Uterus (tissue), 4 donors: ENCODE measurements around the gene HDDC3. TPM values are rescaled to one million over a fixed set of nuclear protein-coding genes. Genes with fewer than 3 reads are reported as not detected.
A peak's percentile ranks its signal among the peaks of the same experiment; 100 is the strongest.

ENCODE experiments used
- DNase-seq, 2 donors: peaks; one replicate each; pipeline ENCODE4 v3.0.0-alpha.2; 2019 to 2020
- H3K27ac ChIP-seq, 2 donors: fragments of 200-600 bp; sonication (generic); 1 replicate in 1 of 2; 2 replicates in 1 of 2; pipeline ENCODE4 v1.5.1; 2016 to 2018
- H3K27me3 ChIP-seq, 2 donors: fragments of 200-600 bp; sonication (generic); one replicate each; pipeline ENCODE4 v1.5.1; 2018 to 2019; ENCODE audit warnings: control low read depth in 1 of 2
- H3K36me3 ChIP-seq, 2 donors: fragments of 200-600 bp; sonication (generic); one replicate each; pipeline ENCODE4 v1.5.1; 2019; ENCODE audit warnings: control low read depth in 1 of 2
- H3K4me1 ChIP-seq, 2 donors: fragments of 200-600 bp; sonication (generic); one replicate each; pipeline ENCODE4 v1.5.1; 2018 to 2019; ENCODE audit warnings: control low read depth in 1 of 2
- H3K4me3 ChIP-seq, 2 donors: fragments of 200-600 bp; sonication (generic); 1 replicate in 1 of 2; 2 replicates in 1 of 2; pipeline ENCODE4 v1.5.1; 2018 to 2019; ENCODE audit warnings: mild to moderate bottlenecking in 1 of 2
- H3K9me3 ChIP-seq, 2 donors: fragments of 200-600 bp; sonication (generic); one replicate each; pipeline ENCODE4 v1.5.1; 2019; ENCODE audit warnings: control low read depth in 1 of 2
- POLR2A ChIP-seq, 2 donors: fragments of 450-650 bp; IDR thresholded peaks; one replicate each; pipeline ENCODE4 v1.6.1; 2016; ENCODE audit warnings: antibody characterized with exemption in 2 of 2, mild to moderate bottlenecking in 1 of 2, moderate library complexity in 1 of 2
- intact Hi-C: fragments of 100-400 bp; cut with DNase I; formaldehyde crosslinking; loops from one replicate; pipeline ENCODE4 v1.15.1; 2023; ENCODE audit warnings: low total_unique reads
- total RNA-seq, 4 donors: library from RNA; depleted of rRNA in 3 of 4; stranded (reverse); fragments of >200 nt in 3 of 4; gene quantifications; one replicate each; pipeline versions ENCODE4 v1.1.0 to v1.2.4, GENCODE V29; 2014 to 2023
- TF ChIP-seq, protein P1 (sequence below), 4 experiments: fragments of 200-600 bp in 2 of 4; fragments of 450-650 bp in 2 of 4; sonication (generic) in 2 of 4; IDR thresholded peaks; one replicate each; pipeline ENCODE4 v1.5.1; 2016 to 2019; ENCODE audit warnings: antibody characterized with exemption in 4 of 4, mild to moderate bottlenecking in 2 of 4, moderate library complexity in 1 of 4
- donor health status: DM: yes; HTN: yes; CAD: no.

HDDC3 gene
- total RNA-seq, 4 donors from 2014 or later: 0.59 to 14.0 (median 7.2) TPM

DNA sequence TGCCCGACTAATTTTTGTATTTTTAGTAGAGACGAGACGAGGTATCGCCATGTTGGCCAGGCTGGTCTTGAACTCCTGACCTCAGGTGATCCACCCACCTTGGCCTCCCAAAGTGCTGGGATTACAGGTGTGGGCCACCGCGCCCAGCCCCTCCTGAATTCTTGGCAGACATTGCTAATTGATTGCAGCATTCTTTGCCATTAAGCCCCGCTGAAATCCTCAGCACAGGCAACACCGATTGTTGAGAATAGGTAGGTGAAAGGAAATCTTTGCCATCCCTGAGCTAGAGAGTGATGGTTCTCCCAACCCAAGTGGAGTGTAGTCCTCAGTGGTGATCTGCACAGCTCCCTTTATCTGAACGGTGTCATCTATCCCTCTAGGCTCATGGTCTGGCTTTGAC, 27.6 kb downstream of the HDDC3 start:
- no peak for DNase-seq
- Histone ChIP-seq H3K4me3 (no peak overlapping the region), H3K4me1 (peaks cover 0 to 5% of the 10 kb centered on the region in 2 donors), H3K27me3 (no peaks in the 10 kb centered on the region), H3K36me3 (no peaks in the 10 kb centered on the region), H3K9me3 (no peaks in the 10 kb centered on the region), H3K27ac (no peak overlapping the region)
- intact Hi-C loops: no loop called here
- no peak for TF ChIP-seq POLR2A (IDR thresholded peaks at IDR 0.05)
- TF ChIP-seq, protein P1, sequence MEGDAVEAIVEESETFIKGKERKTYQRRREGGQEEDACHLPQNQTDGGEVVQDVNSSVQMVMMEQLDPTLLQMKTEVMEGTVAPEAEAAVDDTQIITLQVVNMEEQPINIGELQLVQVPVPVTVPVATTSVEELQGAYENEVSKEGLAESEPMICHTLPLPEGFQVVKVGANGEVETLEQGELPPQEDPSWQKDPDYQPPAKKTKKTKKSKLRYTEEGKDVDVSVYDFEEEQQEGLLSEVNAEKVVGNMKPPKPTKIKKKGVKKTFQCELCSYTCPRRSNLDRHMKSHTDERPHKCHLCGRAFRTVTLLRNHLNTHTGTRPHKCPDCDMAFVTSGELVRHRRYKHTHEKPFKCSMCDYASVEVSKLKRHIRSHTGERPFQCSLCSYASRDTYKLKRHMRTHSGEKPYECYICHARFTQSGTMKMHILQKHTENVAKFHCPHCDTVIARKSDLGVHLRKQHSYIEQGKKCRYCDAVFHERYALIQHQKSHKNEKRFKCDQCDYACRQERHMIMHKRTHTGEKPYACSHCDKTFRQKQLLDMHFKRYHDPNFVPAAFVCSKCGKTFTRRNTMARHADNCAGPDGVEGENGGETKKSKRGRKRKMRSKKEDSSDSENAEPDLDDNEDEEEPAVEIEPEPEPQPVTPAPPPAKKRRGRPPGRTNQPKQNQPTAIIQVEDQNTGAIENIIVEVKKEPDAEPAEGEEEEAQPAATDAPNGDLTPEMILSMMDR (IDR thresholded peaks at IDR 0.05): no peak

DNA sequence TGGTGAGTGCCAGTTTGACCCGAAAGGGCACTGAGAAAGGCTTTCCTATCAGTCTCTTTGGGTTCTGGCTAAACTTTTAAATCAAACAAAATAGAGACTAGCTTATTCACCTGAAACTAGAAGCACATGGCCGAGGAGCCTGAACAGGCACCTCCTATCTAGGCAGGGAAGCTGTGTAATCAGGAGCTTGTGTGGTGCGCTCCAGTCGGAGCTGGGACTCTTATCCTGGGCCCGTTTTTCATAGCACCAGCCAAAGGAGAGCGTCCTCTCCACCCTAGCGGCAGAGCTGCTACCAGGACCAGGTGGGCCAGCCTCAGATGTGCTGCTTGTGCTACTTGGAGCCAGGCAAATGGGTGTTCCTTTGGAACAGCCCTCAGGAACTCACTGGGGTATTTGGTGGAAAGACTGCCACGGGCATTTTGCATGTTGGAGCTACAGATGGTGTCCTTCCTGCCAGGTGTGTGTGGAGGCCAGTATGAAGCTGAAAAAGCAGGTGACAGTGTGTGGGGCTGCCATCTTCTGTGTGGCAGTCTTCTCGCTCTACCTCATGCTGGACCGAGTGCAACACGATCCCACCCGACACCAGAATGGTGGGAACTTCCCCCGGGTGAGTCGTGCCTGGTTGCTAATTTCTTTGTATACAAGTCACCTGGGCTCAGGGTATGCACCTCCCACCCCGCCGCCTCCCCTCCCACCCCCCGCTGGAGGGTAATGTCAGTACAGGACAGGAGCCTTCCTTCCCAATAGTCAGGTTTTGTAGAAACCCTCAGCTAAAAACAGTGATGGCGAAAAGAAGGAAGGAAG, 28.4 kb downstream of the HDDC3 start:
- H3K4me1 ChIP-seq: peaks cover 0 to 5% of the 10 kb centered on the region in 2 donors

DNA sequence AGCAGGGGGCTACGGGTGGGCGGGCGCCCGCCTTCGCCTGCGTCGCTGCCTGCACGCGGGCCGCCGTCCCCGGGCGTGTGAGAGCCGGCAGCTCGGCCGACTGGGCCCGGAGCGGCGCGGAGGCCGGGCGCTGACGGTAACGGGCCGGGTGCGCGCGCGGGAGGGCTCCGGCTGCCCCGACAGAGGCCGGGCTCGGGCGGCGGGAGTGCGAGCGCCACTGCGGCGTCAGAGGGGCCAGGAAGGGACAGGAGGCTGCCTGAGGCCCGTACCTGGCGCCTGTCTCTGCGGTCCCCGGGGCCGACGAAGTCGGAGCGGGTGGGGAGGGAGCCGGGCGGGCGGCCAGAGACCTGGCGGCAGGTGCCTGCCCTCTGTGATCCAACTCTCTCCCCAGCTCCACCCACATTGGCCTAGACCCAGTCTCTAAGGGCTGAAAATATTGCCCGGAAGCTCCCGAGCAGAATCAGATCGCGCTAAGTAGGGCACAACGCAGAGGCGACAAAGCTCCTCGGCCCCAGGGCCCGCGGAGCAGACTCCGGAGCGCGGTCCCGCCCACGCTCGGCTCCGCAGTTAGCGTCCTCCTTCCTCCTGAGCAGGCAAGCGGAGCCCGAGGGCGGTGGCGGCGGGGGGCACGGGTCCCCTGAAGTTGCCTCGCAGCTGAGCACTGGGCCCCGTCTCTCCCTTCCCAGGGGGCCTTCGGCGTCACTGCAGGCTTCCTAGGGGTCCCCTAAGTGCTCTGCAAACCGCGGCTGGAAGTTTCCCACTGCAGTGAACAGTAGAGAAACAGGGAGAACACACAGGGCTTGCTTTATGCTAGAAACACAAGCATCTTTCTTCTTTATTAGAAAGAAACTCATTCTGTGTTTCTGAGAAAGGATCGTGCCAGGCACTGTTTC, 29.3 kb downstream of the HDDC3 start, which contains the start of gene MAN2A2:
MAN2A2 (plus strand) TSS at position 463 of the 893 bp plus-strand sequence. CDS start 906 bp downstream, outside the sequence.
- intact Hi-C loops: no loop called here
- Histone ChIP-seq H3K4me3 (peak within 1 kb of the TSS; percentile 75 to 79), H3K9me3 (no peaks in the 10 kb centered on the region), H3K36me3 (no peaks in the 10 kb centered on the region), H3K4me1 (peaks cover 0 to 5% of the 10 kb centered on the region in 2 donors), H3K27ac (peak within 1 kb of the TSS; percentile 89 to 93), H3K27me3 (no peaks in the 10 kb centered on the region)
- peak in 1 of 2 donors; percentile 12 for TF ChIP-seq POLR2A (IDR thresholded peaks at IDR 0.05)
- TF ChIP-seq, protein P1 (IDR thresholded peaks at IDR 0.05): no peak
- DNase-seq: peak; percentile 44 to 49

More for the DNA sequence above, 28.4 kb downstream of the HDDC3 start:
- no peaks in the 10 kb centered on the region for H3K36me3 ChIP-seq
- H3K27ac ChIP-seq: peak overlapping the region; percentile 89 to 93
- no peak for TF ChIP-seq POLR2A (IDR thresholded peaks at IDR 0.05)
- TF ChIP-seq, protein P1 (IDR thresholded peaks at IDR 0.05): no peak
- DNase-seq: no peak
- H3K9me3 ChIP-seq: no peaks in the 10 kb centered on the region
- H3K4me3 ChIP-seq: peak overlapping the region; percentile 75 to 79
- no peaks in the 10 kb centered on the region for H3K27me3 ChIP-seq
- intact Hi-C loops: no loop called here

DNA sequence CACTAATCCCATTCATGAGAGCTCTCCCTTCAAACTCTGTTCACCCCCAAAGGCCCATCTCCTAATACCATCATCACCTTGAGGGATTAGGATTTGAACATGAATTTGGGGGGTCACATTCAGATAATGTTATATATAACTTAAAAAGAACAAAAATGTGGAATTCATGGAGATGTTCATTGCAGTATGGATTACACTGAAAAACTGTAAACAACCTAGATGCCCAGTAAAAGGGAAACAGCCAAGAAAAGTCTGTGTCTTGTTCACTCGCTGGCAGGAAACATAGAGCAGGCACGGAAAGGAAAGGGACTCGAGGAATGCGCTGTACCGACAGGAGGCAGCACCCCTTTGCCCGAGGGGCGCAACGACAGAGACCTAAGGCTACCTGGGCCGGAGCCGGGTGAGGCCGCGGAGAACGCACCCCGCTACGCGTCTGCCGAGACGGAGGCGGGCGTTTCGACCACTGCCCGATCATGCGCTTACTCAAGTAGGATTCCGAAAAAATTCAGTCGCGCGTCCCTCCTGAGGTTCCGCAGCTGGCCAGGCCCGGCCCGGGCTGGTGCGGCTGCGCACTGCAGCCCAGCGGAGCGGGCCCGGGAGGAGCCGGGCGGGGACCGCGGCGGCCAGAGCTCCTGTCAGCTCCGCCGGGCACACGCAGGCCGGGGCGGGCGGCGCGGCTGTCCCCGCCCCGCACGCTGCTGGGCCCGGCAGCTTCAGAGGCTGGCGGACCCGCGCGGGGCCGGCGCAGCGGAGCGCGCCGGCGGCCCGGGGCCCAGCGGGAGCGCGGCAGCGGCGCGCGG, 30.1 kb downstream of the HDDC3 start:
- DNase-seq: peak; percentile 67 to 70
- Histone ChIP-seq H3K9me3 (no peaks in the 10 kb centered on the region), H3K4me1 (peaks cover 0 to 5% of the 10 kb centered on the region in 2 donors), H3K27ac (peak overlapping the region; percentile 89 to 93), H3K27me3 (no peaks in the 10 kb centered on the region), H3K36me3 (no peaks in the 10 kb centered on the region), H3K4me3 (peak overlapping the region; percentile 75 to 79)
- TF ChIP-seq, protein P1 (IDR thresholded peaks at IDR 0.05): peak; percentile 71 to 91 (median 81)
- peak in 1 of 2 donors; percentile 54 for TF ChIP-seq POLR2A (IDR thresholded peaks at IDR 0.05)
- intact Hi-C loops: no loop called here
